ENCODE measurements around the gene GDAP1L1.

GRCh38 chr20:44319839-44320422 lies 72.8 kb downstream of the GDAP1L1 start:
- TF ChIP-seq EZH2 (IDR thresholded peaks at IDR 0.05; ENCODE audit: borderline replicate concordance): no peak
- TF ChIP-seq, protein P1, sequence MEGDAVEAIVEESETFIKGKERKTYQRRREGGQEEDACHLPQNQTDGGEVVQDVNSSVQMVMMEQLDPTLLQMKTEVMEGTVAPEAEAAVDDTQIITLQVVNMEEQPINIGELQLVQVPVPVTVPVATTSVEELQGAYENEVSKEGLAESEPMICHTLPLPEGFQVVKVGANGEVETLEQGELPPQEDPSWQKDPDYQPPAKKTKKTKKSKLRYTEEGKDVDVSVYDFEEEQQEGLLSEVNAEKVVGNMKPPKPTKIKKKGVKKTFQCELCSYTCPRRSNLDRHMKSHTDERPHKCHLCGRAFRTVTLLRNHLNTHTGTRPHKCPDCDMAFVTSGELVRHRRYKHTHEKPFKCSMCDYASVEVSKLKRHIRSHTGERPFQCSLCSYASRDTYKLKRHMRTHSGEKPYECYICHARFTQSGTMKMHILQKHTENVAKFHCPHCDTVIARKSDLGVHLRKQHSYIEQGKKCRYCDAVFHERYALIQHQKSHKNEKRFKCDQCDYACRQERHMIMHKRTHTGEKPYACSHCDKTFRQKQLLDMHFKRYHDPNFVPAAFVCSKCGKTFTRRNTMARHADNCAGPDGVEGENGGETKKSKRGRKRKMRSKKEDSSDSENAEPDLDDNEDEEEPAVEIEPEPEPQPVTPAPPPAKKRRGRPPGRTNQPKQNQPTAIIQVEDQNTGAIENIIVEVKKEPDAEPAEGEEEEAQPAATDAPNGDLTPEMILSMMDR (IDR thresholded peaks at IDR 0.05; ENCODE audit: poor library complexity): no peak

Data from hepatocyte (in vitro differentiated cells).